Stimulated activated naive B cell treated with anti-CD40 and anti-IgM and Interleukin-4, amounts not matched to agents 10 μg/mL and 1 μg/mL and 100 μg/mL, for 72 hours (primary cell): ENCODE data around the gene CADPS2.

ENCODE experiments used
- ATAC-seq, 2 donors: fragments of 150-1000 bp; cut with Tn5 transposase; replicated peaks; 2 replicates each; pipeline ENCODE4 v1.10.0; 2021; ENCODE audit warnings: moderate library complexity in 1 of 2
- DNase-seq: peaks from one replicate; pipeline ENCODE4 v3.0.0; 2021
- H3K27ac Mint-ChIP-seq: one replicate; pipeline ENCODE4 v1.8.0; 2022; ENCODE audit warnings: mild to moderate bottlenecking, mixed read lengths
- H3K27me3 Mint-ChIP-seq, 2 donors: one replicate each; pipeline ENCODE4 v1.8.0; 2022; ENCODE audit warnings: mixed read lengths in 2 of 2
- H3K36me3 Mint-ChIP-seq, 2 donors: one replicate each; pipeline ENCODE4 v1.8.0; 2022; ENCODE audit warnings: mixed read lengths in 2 of 2, mild to moderate bottlenecking in 1 of 2
- H3K4me1 Mint-ChIP-seq, 2 donors: one replicate each; pipeline ENCODE4 v1.8.0; 2022; ENCODE audit warnings: mixed read lengths in 2 of 2, mild to moderate bottlenecking in 1 of 2
- H3K4me3 Mint-ChIP-seq, 2 donors: one replicate each; pipeline ENCODE4 v1.8.0; 2022; ENCODE audit warnings: mild to moderate bottlenecking in 2 of 2, mixed read lengths in 2 of 2, moderate library complexity in 1 of 2
- H3K9me3 Mint-ChIP-seq, 2 donors: one replicate each; pipeline ENCODE4 v1.8.0; 2022; ENCODE audit warnings: mixed read lengths in 2 of 2, mild to moderate bottlenecking in 1 of 2

The CADPS2 gene

DNA sequence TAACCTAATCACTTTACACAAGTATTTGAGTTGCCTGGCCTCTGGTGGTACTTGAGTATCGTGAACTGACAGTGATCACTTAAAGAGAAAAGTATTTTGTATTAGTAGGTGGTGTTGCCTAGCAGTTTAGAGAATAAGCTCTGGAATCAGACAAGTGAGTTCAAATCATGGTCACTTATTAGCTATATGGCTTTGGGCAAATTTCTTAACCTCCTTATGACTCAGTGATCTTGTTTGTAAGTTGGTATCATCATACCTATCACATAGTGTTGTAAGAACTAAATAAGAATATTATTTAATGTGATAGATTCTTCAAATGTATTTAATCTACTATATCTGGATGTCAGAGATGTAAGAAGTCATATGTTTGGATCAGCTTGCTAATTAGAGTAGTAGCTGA lies 351.2 kb downstream of the CADPS2 start:
- no peak for ATAC-seq
- no peaks in the 10 kb centered on the region for H3K36me3 Mint-ChIP-seq

GRCh38 chr7:122532406-122533269 lies 353.6 kb downstream of the CADPS2 start:
- Mint-ChIP-seq H3K36me3 (no peaks in the 10 kb centered on the region), H3K27me3 (no peaks in the 10 kb centered on the region), H3K4me3 (no peak overlapping the region), H3K27ac (no peak overlapping the region), H3K9me3 (no peaks in the 10 kb centered on the region), H3K4me1 (no peaks in the 10 kb centered on the region)
- no peak for ATAC-seq
- no peak for DNase-seq

More for the DNA sequence above, 351.2 kb downstream of the CADPS2 start:
- H3K4me3 Mint-ChIP-seq: no peak overlapping the region
- no peaks in the 10 kb centered on the region for H3K9me3 Mint-ChIP-seq
- no peak overlapping the region for H3K27ac Mint-ChIP-seq
- DNase-seq: no peak
- H3K4me1 Mint-ChIP-seq: no peaks in the 10 kb centered on the region
- H3K27me3 Mint-ChIP-seq: no peaks in the 10 kb centered on the region

DNA sequence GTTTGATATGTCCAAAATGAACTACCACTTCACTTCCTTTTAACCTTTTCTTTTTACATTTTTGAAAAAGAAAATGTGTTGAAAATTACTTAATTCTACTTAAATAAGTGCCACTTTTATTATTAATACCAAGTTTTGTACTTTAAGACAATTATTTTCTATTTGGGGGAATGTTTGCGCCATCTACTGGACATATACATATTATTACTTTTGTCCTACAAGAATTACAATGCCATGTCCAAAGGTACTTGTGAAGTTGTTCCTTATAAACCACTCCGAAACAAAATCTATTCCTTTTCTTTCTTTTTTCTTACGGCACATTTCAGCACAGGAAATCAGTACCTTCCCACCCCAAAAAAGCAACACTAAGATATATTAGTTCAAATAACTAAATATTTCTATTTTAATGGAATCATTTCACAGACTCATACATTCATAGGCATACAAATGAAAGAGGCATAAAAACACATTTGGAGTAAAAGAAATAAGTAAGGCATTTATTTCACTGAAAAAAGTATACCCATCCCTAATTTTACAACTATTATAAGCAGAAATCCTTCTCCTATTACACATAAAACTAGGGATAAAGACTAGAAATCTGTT lies 357.3 kb downstream of the CADPS2 start:
- no peak for ATAC-seq
- DNase-seq: no peak
- Mint-ChIP-seq H3K4me1 (no peaks in the 10 kb centered on the region), H3K27ac (no peak overlapping the region), H3K9me3 (no peaks in the 10 kb centered on the region), H3K4me3 (no peak overlapping the region), H3K27me3 (peaks cover 0 to 3% of the 10 kb centered on the region in 2 donors), H3K36me3 (no peaks in the 10 kb centered on the region)

DNA sequence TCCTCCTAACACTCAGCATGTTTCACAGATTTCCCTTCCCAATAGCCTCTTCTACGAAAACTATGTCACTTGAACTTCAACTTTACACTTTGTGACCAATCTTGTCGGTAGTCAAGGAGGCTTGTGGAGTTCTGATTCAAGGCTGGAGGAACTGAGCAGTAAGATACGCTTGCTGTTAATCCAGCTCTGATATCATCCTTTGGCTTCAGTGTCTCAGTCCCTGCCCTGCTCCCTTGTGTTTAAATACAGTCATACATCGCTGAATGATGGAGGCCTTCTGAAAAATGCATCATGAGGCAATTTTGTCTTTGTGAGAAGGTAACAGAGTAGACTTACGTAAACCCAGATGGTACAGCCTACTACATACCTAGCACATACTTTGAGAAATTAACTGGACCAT lies 360.9 kb downstream of the CADPS2 start:
- H3K36me3 Mint-ChIP-seq: no peaks in the 10 kb centered on the region
- peaks cover 0 to 3% of the 10 kb centered on the region in 2 donors for H3K27me3 Mint-ChIP-seq
- no peaks in the 10 kb centered on the region for H3K4me1 Mint-ChIP-seq
- DNase-seq: no peak
- H3K4me3 Mint-ChIP-seq: no peak overlapping the region
- ATAC-seq: no peak
- no peak overlapping the region for H3K27ac Mint-ChIP-seq
- no peaks in the 10 kb centered on the region for H3K9me3 Mint-ChIP-seq

GRCh38 chr7:122521767-122522166 lies 364.5 kb downstream of the CADPS2 start:
- Mint-ChIP-seq H3K27ac (no peak overlapping the region), H3K36me3 (no peaks in the 10 kb centered on the region), H3K4me1 (no peaks in the 10 kb centered on the region), H3K27me3 (no peaks in the 10 kb centered on the region), H3K4me3 (no peak overlapping the region), H3K9me3 (no peaks in the 10 kb centered on the region)
- DNase-seq: no peak
- no peak for ATAC-seq

GRCh38 chr7:122520971-122521555 lies 365.2 kb downstream of the CADPS2 start:
- H3K36me3 Mint-ChIP-seq: no peaks in the 10 kb centered on the region
- no peak overlapping the region for H3K4me3 Mint-ChIP-seq
- ATAC-seq (no peak), DNase-seq (no peak)
- H3K9me3 Mint-ChIP-seq: no peaks in the 10 kb centered on the region
- no peaks in the 10 kb centered on the region for H3K27me3 Mint-ChIP-seq
- no peaks in the 10 kb centered on the region for H3K4me1 Mint-ChIP-seq
- no peak overlapping the region for H3K27ac Mint-ChIP-seq

DNA sequence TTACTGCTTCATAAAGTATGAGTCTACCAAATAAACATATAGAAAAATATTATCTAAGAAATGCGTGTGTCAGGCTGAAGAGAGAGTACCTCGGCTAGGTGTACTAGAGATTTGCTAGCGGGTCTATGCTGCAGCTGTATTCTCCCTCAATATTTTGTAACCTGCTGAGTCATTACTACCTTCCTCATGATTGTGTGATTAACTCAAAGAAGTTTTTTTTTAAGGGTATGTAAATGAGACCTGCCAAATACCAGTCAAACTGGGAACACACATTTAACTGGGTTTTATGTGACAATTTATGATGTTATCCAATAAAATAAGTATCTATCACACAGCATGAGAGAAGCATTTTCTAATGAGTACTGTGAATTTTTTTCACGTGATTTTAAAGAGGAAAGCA lies 367.8 kb downstream of the CADPS2 start:
- Mint-ChIP-seq H3K36me3 (no peaks in the 10 kb centered on the region), H3K4me3 (no peak overlapping the region), H3K27ac (no peak overlapping the region), H3K9me3 (no peaks in the 10 kb centered on the region), H3K4me1 (no peaks in the 10 kb centered on the region), H3K27me3 (no peaks in the 10 kb centered on the region)
- DNase-seq: no peak
- no peak for ATAC-seq

- ATAC-seq: no peak
- no peak for DNase-seq
- H3K27ac Mint-ChIP-seq: no peak overlapping the region
- no peaks in the 10 kb centered on the region for H3K4me1 Mint-ChIP-seq
- no peak overlapping the region for H3K4me3 Mint-ChIP-seq
- H3K27me3 Mint-ChIP-seq: no peaks in the 10 kb centered on the region
- H3K9me3 Mint-ChIP-seq: no peaks in the 10 kb centered on the region
- no peaks in the 10 kb centered on the region for H3K36me3 Mint-ChIP-seq
These were observed 368.7 kb downstream of the CADPS2 start for GRCh38 chr7:122517576-122517975.

- ATAC-seq: no peak
- no peak for DNase-seq
- Mint-ChIP-seq H3K27me3 (no peaks in the 10 kb centered on the region), H3K4me3 (no peak overlapping the region), H3K27ac (no peak overlapping the region), H3K9me3 (no peaks in the 10 kb centered on the region), H3K4me1 (no peaks in the 10 kb centered on the region), H3K36me3 (no peaks in the 10 kb centered on the region)
These were observed 370.9 kb downstream of the CADPS2 start for GRCh38 chr7:122515404-122515803.

DNA sequence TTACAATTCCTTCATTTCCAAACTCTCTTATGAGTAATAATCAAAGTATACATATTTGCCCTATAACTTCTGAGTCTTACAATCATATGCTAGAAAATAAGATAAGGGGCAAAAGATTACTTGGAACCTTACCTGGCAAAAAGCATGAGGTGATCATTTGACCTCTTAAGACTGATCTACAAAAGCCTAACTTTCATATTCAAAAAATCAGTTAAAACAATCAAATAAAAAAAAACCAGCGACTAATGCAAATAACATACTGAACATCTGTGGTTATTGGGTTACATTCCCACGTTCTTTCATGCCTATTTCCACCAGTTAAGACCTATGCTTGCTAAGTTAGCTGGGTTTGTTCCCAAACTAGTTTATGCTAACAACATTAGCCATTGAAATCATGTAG lies 375.0 kb downstream of the CADPS2 start:
- no peak overlapping the region for H3K4me3 Mint-ChIP-seq
- no peaks in the 10 kb centered on the region for H3K4me1 Mint-ChIP-seq
- no peaks in the 10 kb centered on the region for H3K27me3 Mint-ChIP-seq
- ATAC-seq (no peak), DNase-seq (no peak)
- H3K27ac Mint-ChIP-seq: no peak overlapping the region
- no peaks in the 10 kb centered on the region for H3K36me3 Mint-ChIP-seq
- no peaks in the 10 kb centered on the region for H3K9me3 Mint-ChIP-seq

DNA sequence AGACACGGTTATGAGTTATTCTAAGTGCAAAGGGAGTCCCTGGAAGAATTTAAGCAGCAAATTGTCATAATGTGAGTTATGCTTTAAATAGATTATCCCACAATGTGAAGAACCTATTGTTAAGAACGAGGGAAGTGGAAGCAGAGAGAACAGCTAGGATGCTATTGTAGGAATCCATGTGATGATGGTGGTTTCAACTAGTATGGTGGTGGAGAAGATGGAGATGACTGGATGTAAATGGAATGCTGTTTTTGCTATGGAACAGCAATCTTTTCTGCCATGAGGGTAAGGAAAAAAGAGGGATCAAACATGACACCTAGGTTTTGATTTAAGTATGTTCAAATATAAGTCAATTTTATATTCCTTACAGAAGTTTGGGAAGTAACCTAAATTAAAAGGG lies 378.7 kb downstream of the CADPS2 start:
- no peaks in the 10 kb centered on the region for H3K36me3 Mint-ChIP-seq
- H3K27ac Mint-ChIP-seq: no peak overlapping the region
- H3K4me3 Mint-ChIP-seq: no peak overlapping the region
- DNase-seq: no peak
- no peak for ATAC-seq
- no peaks in the 10 kb centered on the region for H3K9me3 Mint-ChIP-seq
- H3K27me3 Mint-ChIP-seq: no peaks in the 10 kb centered on the region
- no peaks in the 10 kb centered on the region for H3K4me1 Mint-ChIP-seq

DNA sequence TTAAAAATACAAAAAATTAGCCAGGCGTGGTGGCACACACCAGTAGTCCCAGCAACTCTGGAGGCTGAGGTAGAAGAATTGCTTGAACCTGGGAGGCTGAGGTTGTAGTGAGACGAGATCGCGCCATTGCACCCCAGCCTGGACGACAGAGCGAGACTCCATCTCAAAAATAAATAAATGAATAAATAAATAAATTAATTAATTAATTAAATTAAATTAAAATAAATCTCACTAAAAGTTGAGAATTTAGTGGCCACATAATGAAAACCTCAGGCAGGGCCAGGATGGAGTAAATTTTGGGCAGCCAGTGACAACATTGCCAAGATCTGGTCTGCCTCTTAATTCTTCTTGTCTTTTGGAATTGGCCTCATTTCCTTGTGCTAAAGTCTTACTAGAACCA lies 394.3 kb downstream of the CADPS2 start:
- Mint-ChIP-seq H3K9me3 (no peaks in the 10 kb centered on the region), H3K36me3 (no peaks in the 10 kb centered on the region), H3K4me3 (no peak overlapping the region), H3K27ac (no peak overlapping the region), H3K27me3 (no peaks in the 10 kb centered on the region), H3K4me1 (no peaks in the 10 kb centered on the region)
- no peak for DNase-seq
- no peak for ATAC-seq

- H3K9me3 Mint-ChIP-seq: peaks cover 0 to 2% of the 10 kb centered on the region in 2 donors
- no peak overlapping the region for H3K4me3 Mint-ChIP-seq
- no peaks in the 10 kb centered on the region for H3K36me3 Mint-ChIP-seq
- no peak overlapping the region for H3K27ac Mint-ChIP-seq
- no peak for ATAC-seq
- no peaks in the 10 kb centered on the region for H3K27me3 Mint-ChIP-seq
- no peaks in the 10 kb centered on the region for H3K4me1 Mint-ChIP-seq
- no peak for DNase-seq
These were observed 398.0 kb downstream of the CADPS2 start for GRCh38 chr7:122488241-122488640.

DNA sequence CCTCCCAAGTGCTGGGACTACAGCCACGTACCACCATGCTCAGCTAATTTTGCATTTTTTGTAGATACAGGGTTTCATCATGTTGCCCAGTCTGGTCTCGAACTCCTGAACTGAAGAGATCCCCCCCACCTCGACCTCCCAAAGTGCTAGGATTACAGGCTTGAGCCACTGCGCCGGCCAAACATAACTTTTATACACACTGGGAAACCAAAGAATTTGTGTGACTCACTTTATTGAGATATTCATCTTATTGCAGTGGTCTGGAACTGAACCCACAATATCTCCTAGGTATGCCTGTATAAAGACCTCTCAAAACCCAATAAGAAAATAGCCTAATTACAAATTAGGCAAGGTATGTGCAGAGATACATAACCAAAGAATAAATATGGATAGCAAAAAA lies 399.1 kb downstream of the CADPS2 start:
- H3K36me3 Mint-ChIP-seq: no peaks in the 10 kb centered on the region
- ATAC-seq (no peak), DNase-seq (no peak)
- peaks cover 0 to 2% of the 10 kb centered on the region in 2 donors for H3K9me3 Mint-ChIP-seq
- H3K27me3 Mint-ChIP-seq: no peaks in the 10 kb centered on the region
- H3K4me3 Mint-ChIP-seq: no peak overlapping the region
- H3K4me1 Mint-ChIP-seq: no peaks in the 10 kb centered on the region
- no peak overlapping the region for H3K27ac Mint-ChIP-seq

DNA sequence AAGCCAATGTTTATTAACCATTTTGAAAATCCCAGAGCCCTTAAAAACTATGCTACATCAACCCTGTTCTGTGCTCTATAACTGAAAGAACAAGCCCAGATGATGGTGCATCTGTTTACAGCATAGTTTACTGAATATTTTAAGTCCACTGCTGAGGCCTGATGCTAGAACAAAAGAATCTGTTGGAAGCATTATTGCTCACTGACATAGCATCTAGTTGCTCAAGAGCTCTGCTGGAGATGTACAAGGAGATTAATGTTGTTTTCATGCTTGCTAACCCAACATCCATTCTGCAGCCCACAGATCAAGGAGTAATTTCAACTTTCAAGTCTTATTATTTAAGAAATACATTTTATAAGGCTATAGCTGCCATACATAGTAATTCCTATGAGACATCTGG lies 400.4 kb downstream of the CADPS2 start:
- ATAC-seq: no peak
- H3K9me3 Mint-ChIP-seq: peaks cover 0 to 2% of the 10 kb centered on the region in 2 donors

More for the DNA sequence above, 400.4 kb downstream of the CADPS2 start:
- H3K36me3 Mint-ChIP-seq: no peaks in the 10 kb centered on the region
- H3K4me1 Mint-ChIP-seq: no peaks in the 10 kb centered on the region
- no peak overlapping the region for H3K4me3 Mint-ChIP-seq
- no peaks in the 10 kb centered on the region for H3K27me3 Mint-ChIP-seq
- no peak overlapping the region for H3K27ac Mint-ChIP-seq
- no peak for DNase-seq
